MCF 10A (cell line): ENCODE data around the gene TSR1. TPM values are rescaled to one million over a fixed set of nuclear protein-coding genes. Genes with fewer than 3 reads are reported as not detected.

Experiments used
- BruUV-seq: library from RNA; stranded (reverse); fragments of 400-500 nt; replicated peaks from 2 replicates; lab custom pipeline; 2021; lab: Mats Ljungman, UMichigan
- CTCF ChIA-PET: fragments of 300-600 bp; sonication (Branson Sonifier 250); formaldehyde crosslinking; extraction: SDS; loops from one replicate; lab custom pipeline; 2021; ENCODE audit warnings: antibody characterized with exemption, inconsistent platforms; lab: Yijun Ruan, JAX
- POLR2A ChIA-PET: fragments of 300-600, 350-650 bp; sonication (Branson Sonifier 250); formaldehyde crosslinking; extraction: SDS; loops from one replicate; lab custom pipeline; 2020; ENCODE audit warnings: antibody characterized with exemption, inconsistent platforms; lab: Yijun Ruan, JAX
- DNase-seq: peaks from one replicate; pipeline ENCODE4 v3.0.0-alpha.2; 2018; ENCODE audit not compliant: unreplicated experiment
- H3K27ac Mint-ChIP-seq: one replicate; pipeline ENCODE4 v1.8.0; 2022; ENCODE audit warnings: mild to moderate bottlenecking, low read depth, mixed read lengths; ENCODE audit not compliant: unreplicated experiment
- H3K27me3 Mint-ChIP-seq: one replicate; pipeline ENCODE4 v1.8.0; 2022; ENCODE audit warnings: mixed read lengths; ENCODE audit not compliant: insufficient read depth, unreplicated experiment
- H3K36me3 Mint-ChIP-seq: one replicate; pipeline ENCODE4 v1.8.0; 2022; ENCODE audit warnings: mild to moderate bottlenecking, moderate library complexity, mixed read lengths; ENCODE audit not compliant: insufficient read depth, unreplicated experiment
- H3K4me1 Mint-ChIP-seq: one replicate; pipeline ENCODE4 v1.8.0; 2022; ENCODE audit warnings: mixed read lengths; ENCODE audit not compliant: insufficient read depth, unreplicated experiment
- H3K4me3 Mint-ChIP-seq: one replicate; pipeline ENCODE4 v1.8.0; 2022; ENCODE audit warnings: mild to moderate bottlenecking, moderate library complexity, mixed read lengths; ENCODE audit not compliant: unreplicated experiment
- H3K9me3 Mint-ChIP-seq: one replicate; pipeline ENCODE4 v1.8.0; 2022; ENCODE audit warnings: mixed read lengths; ENCODE audit not compliant: unreplicated experiment
- CTCF ChIP-seq: fragments of 200-600 bp; IDR thresholded peaks from one replicate; pipeline ENCODE4 v1.8.0; 2022; ENCODE audit warnings: antibody characterized with exemption, mild to moderate bottlenecking; ENCODE audit not compliant: unreplicated experiment
- intact Hi-C: fragments of 100-400 bp; cut with micrococcal nuclease; formaldehyde crosslinking; loops from 2 replicates; pipeline ENCODE4 v1.14.1; 2022
- total RNA-seq: library from RNA; stranded (reverse); gene quantifications from 2 replicates; pipeline ENCODE4 v1.2.3, GENCODE V29; 2022

TSR1 gene
- total RNA-seq, 1 experiment from 2014 or later, result 61.5 TPM

- Mint-ChIP-seq H3K4me3 (no peak overlapping the region), H3K27me3 (no peaks in the 10 kb centered on the region), H3K27ac (peak overlapping the region; percentile 37), H3K4me1 (peaks cover 4% of the 10 kb centered on the region), H3K36me3 (peaks cover 73% of the 10 kb centered on the region), H3K9me3 (no peaks in the 10 kb centered on the region)
- BruUV-seq, result no TSS peak
- ChIA-PET POLR2A (interaction anchor here (0.8 to 2.4 kb wide), 4 partner anchors 13 to 54 kb away, joined by 3 to 9 read pairs (median 6); partner anchors contain the start of genes SMG6, SRR and TSR1), CTCF (interaction anchor here (0.6 to 4.0 kb wide), 12 partner anchors 12 to 800 kb away, joined by 3 to 17 read pairs (median 4); partner anchors contain the start of genes HIC1, SMG6 and SRR)
- peak; percentile 61 for DNase-seq
- TF ChIP-seq CTCF, result peak; percentile 24
- intact Hi-C loops, result no loop called here
Measured at GRCh38 chr17:2282297-2282873, 53.9 kb downstream of the TSR1 start.

- no peak overlapping the region for H3K4me3 Mint-ChIP-seq
- peaks cover 4% of the 10 kb centered on the region for H3K4me1 Mint-ChIP-seq
- intact Hi-C loops, result no loop called here
- no TSS peak for BruUV-seq
- no peak for TF ChIP-seq CTCF
- no peak for DNase-seq
- no peak overlapping the region for H3K27ac Mint-ChIP-seq
- no peaks in the 10 kb centered on the region for H3K27me3 Mint-ChIP-seq
- POLR2A ChIA-PET, result interaction anchor here (0.6 to 0.7 kb wide), 2 partner anchors 16 to 1611 kb away, joined by 3 read pairs; no protein-coding TSS in a partner anchor
- peaks cover 71% of the 10 kb centered on the region for H3K36me3 Mint-ChIP-seq
- H3K9me3 Mint-ChIP-seq, result no peaks in the 10 kb centered on the region
- CTCF ChIA-PET, result interaction anchor here (0.7 to 4.0 kb wide), 3 partner anchors 16 to 35 kb away, joined by 3 to 17 read pairs (median 7); no protein-coding TSS in a partner anchor
Measured at GRCh38 chr17:2279707-2280106, 56.5 kb downstream of the TSR1 start.

- CTCF ChIA-PET, result interaction anchor here (1.2 kb wide), 1 partner anchor 187 kb away, joined by 5 read pairs; no protein-coding TSS in a partner anchor
- H3K27ac Mint-ChIP-seq, result no peak overlapping the region
- POLR2A ChIA-PET, result no interaction called here
Measured at GRCh38 chr17:2277429-2278170, 58.7 kb downstream of the TSR1 start.

More at GRCh38 chr17:2277429-2278170, 58.7 kb downstream of the TSR1 start:
- no TSS peak for BruUV-seq
- Mint-ChIP-seq H3K9me3 (no peaks in the 10 kb centered on the region), H3K36me3 (peaks cover 66% of the 10 kb centered on the region), H3K4me3 (no peak overlapping the region), H3K4me1 (peaks cover 4% of the 10 kb centered on the region), H3K27me3 (no peaks in the 10 kb centered on the region)
- intact Hi-C loops, result no loop called here
- no peak for TF ChIP-seq CTCF
- no peak for DNase-seq
